Measurements from ENCODE around the gene GPR78. TPM values are rescaled to one million over a fixed set of nuclear protein-coding genes. Genes with fewer than 3 reads are reported as not detected.

The GPR78 gene
- total RNA-seq, 1 donor from 2014 or later = not detected

DNA sequence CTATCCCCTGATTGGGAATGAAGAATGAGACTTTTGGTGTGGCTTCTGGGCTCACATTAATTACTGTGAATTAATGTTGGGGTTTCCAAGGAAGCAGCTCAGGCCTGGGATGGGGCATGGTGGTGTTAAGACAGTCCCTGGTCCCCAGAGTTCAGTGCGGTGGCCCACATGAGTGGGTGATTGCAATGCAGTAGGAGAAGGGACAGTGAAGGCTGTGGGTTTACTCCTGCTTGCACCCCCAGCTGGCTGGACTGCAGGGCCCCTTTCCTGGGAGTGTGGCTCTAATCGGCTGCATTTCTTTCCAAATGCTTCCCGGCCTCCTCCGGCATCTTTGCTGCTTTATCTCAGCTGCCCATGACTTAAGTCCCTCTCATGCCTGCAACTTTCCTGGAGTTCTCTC lies 28.2 kb upstream of the GPR78 start:
- ATAC-seq (ENCODE audit: low read depth) = no peak
- no peak for DNase-seq
- H3K27me3 Mint-ChIP-seq = peaks cover under 1% of the 10 kb centered on the region
- peaks cover 2% of the 10 kb centered on the region for H3K9me3 Mint-ChIP-seq
- no peak overlapping the region for H3K27ac Mint-ChIP-seq
- no peaks in the 10 kb centered on the region for H3K4me1 Mint-ChIP-seq
- intact Hi-C loops (cut with micrococcal nuclease) = no loop called here
- ChIA-PET CTCF (no interaction called here), POLR2A (no interaction called here)
- H3K4me3 Mint-ChIP-seq = no peak overlapping the region
- no peaks in the 10 kb centered on the region for H3K36me3 Mint-ChIP-seq (ENCODE audit: low read depth)
- TF ChIP-seq, protein P1, sequence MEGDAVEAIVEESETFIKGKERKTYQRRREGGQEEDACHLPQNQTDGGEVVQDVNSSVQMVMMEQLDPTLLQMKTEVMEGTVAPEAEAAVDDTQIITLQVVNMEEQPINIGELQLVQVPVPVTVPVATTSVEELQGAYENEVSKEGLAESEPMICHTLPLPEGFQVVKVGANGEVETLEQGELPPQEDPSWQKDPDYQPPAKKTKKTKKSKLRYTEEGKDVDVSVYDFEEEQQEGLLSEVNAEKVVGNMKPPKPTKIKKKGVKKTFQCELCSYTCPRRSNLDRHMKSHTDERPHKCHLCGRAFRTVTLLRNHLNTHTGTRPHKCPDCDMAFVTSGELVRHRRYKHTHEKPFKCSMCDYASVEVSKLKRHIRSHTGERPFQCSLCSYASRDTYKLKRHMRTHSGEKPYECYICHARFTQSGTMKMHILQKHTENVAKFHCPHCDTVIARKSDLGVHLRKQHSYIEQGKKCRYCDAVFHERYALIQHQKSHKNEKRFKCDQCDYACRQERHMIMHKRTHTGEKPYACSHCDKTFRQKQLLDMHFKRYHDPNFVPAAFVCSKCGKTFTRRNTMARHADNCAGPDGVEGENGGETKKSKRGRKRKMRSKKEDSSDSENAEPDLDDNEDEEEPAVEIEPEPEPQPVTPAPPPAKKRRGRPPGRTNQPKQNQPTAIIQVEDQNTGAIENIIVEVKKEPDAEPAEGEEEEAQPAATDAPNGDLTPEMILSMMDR (IDR thresholded peaks at IDR 0.05) = no peak

DNA sequence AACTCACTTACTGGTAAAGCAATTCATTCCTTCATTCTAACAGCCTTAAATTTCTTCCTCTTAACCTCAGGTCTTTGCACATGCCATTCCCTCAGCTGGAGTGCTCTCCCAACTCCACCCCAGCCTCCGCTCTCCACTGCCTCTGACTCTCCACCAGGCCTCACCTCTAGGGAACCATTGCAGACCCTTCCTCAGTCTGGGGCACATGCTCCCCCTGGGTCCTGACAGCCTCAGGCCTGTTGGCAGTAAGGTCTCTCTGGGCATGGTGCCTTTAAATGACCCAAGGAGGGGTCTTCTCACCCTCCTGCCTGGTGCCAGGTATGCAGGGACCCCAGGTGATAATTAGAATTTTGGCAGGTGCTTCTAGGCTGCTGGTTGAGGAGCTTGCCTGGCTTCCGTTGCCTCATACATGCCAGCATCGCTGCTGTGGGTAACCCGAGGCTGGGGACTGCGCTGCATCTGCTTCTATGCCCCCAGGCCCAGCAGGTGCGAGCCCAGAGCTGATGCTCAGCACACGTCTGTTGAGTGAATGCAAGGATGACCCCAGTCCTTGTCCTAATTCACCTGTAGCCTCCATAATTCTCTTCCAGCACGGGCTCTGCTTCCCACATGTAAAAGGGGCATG lies 27.5 kb upstream of the GPR78 start:
- ChIA-PET CTCF (no interaction called here), POLR2A (no interaction called here)
- H3K9me3 Mint-ChIP-seq = peaks cover 2% of the 10 kb centered on the region
- H3K27ac Mint-ChIP-seq = no peak overlapping the region
- peaks cover 2% of the 10 kb centered on the region for H3K27me3 Mint-ChIP-seq
- DNase-seq = no peak
- H3K4me1 Mint-ChIP-seq = no peaks in the 10 kb centered on the region
- TF ChIP-seq, protein P1 (IDR thresholded peaks at IDR 0.05) = no peak
- H3K4me3 Mint-ChIP-seq = no peak overlapping the region
- no peak for ATAC-seq (ENCODE audit: low read depth)
- H3K36me3 Mint-ChIP-seq (ENCODE audit: low read depth) = no peaks in the 10 kb centered on the region
- intact Hi-C loops (cut with micrococcal nuclease) = no loop called here

DNA sequence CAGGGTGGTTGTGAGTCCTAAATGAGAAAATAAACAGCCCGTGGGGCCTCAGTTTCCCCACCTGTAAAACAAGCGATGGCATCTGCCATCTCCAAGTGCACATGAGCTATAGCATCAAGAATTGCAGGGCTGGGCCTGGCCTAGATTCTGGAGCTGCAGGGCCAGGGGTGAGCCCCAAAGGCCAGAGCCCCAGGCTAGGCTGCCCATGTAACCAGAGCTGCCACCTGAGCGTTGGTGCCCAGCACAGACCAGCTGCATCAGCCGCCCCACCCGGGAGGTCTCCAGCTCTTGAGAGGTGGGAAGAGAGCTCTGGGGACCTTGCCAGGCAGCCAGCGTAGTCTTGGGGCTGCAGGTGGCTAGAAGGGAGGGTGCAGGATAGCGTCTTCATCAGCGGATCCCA lies 27.0 kb upstream of the GPR78 start:
- Mint-ChIP-seq H3K27me3 (peaks cover 2% of the 10 kb centered on the region), H3K4me1 (no peaks in the 10 kb centered on the region), H3K27ac (no peak overlapping the region), H3K4me3 (no peak overlapping the region), H3K36me3 (ENCODE audit: low read depth) (no peaks in the 10 kb centered on the region), H3K9me3 (peaks cover 2% of the 10 kb centered on the region)
- intact Hi-C loops (cut with micrococcal nuclease) = no loop called here
- ChIA-PET CTCF (no interaction called here), POLR2A (no interaction called here)
- ATAC-seq (ENCODE audit: low read depth) (no peak), DNase-seq (no peak)
- TF ChIP-seq, protein P1 (IDR thresholded peaks at IDR 0.05) = no peak

DNA sequence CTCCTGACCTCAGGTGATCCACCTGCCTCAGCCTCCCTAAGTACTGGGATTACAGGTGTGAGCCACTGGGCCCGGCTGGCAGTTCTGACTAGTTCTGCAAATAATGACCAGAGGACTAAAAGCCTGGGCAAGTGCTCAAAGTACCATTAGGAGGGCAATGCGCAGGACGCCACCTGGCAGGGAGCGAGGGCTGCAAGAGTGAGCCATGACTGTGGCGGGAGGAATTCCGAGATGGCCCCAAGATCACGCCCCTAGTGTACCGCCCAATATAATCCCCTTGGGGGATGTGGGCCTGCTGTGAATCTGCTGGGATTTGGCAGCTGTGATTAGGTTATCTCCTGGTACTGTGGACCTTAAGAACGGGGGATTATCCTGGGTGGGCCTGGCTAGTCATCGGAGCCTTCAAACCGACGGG lies 26.2 kb upstream of the GPR78 start:
- intact Hi-C loops (cut with micrococcal nuclease) = no loop called here
- H3K4me3 Mint-ChIP-seq = no peak overlapping the region
- ChIA-PET CTCF (no interaction called here), POLR2A (no interaction called here)
- TF ChIP-seq, protein P1 (IDR thresholded peaks at IDR 0.05) = no peak
- peaks cover 2% of the 10 kb centered on the region for H3K27me3 Mint-ChIP-seq
- no peak overlapping the region for H3K27ac Mint-ChIP-seq
- no peaks in the 10 kb centered on the region for H3K36me3 Mint-ChIP-seq (ENCODE audit: low read depth)
- ATAC-seq (ENCODE audit: low read depth) = no peak
- no peaks in the 10 kb centered on the region for H3K4me1 Mint-ChIP-seq
- peaks cover 2% of the 10 kb centered on the region for H3K9me3 Mint-ChIP-seq
- no peak for DNase-seq

DNA sequence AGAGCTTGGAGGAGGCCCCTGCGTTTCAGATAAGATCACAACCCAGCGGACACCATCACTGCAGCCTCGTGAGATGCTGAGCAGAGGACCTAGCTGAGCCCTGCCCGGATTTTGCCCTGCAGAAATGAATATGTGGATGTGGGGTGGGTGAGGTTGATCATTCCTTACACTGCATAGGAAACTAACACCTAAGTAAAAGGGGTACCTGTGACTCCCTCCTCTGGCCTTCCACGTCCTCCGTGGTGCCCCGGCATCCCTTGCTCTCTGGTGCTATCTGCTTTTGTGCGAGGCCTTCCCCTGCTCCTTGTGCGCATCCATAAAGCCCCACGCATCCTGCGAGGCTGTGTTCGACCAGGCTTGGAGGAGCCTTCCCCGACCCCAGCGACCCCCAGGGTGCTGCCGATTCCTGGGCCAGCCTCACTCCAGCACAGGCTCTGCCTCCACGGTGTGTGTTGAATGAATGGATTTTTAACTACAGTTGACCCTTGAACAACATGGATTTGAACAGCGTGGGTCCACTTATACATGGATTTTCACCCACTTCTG lies 25.6 kb upstream of the GPR78 start:
- no peak for ATAC-seq (ENCODE audit: low read depth)
- POLR2A ChIA-PET = no interaction called here

More for the DNA sequence above, 25.6 kb upstream of the GPR78 start:
- H3K9me3 Mint-ChIP-seq = peaks cover 2% of the 10 kb centered on the region
- H3K27ac Mint-ChIP-seq = no peak overlapping the region
- intact Hi-C loops (cut with micrococcal nuclease) = no loop called here
- no peaks in the 10 kb centered on the region for H3K36me3 Mint-ChIP-seq (ENCODE audit: low read depth)
- H3K27me3 Mint-ChIP-seq = peaks cover 2% of the 10 kb centered on the region
- CTCF ChIA-PET = no interaction called here
- no peak for DNase-seq
- H3K4me1 Mint-ChIP-seq = no peaks in the 10 kb centered on the region
- TF ChIP-seq, protein P1 (IDR thresholded peaks at IDR 0.05) = no peak
- no peak overlapping the region for H3K4me3 Mint-ChIP-seq

All from activated B cell treated with CpG ODN at 0.5 μM for 24 hours (primary cell).